HTERT RPE-1 (cell line): Measurements from ENCODE around the gene MIF.
"Not testable (repeated sequence)": the region's sequence is repeated elsewhere in the genome, so short reads cannot be mapped to it uniquely, and the experiment has no call there.

Experiments used
- in situ Hi-C: fragments of 300-500 bp; cut with MboI; formaldehyde crosslinking; loops from 4 replicates; pipeline ENCODE4 v1.14.3; 2020; ENCODE audit warnings: low sequenced_read_pairs

Gene MIF

GRCh38 chr22:23900227-23900626 lies 6.0 kb downstream of the MIF start:
- in situ Hi-C loops, result not testable (repeated sequence)

- in situ Hi-C loops, result no loop called here
Measured at GRCh38 chr22:23901600-23901999, 7.4 kb downstream of the MIF start.

DNA sequence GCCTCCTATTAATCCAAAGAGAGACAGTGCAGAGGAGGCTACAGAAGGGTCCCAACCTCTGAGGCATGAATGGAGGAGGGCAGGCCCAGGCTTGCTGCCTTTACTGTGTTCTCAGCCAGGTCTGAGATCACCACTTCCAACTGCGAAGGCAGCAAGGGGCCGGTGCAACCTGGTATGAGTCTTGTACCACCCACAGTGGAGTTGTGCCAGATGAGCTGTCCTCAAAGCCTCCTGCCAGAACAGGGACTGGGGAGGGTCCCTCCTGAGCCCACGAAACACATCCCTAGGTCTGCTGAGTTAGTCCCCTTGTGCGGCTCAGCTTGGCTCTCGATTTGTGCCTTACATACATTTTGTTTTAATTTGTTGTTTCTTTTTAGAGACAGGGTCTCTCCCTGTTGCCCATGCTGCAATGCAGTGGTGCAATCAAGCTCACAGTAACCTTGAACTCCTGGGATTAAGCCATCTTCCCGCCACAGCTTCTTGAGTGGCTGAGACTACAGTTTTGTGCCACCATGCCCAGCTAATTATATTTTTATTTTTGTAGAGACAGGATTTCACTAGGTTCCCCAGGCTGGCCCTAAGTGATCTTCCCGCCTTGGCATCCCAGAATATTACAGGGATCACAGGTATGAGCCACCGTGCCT lies 9.3 kb downstream of the MIF start:
- in situ Hi-C loops, result no loop called here

- in situ Hi-C loops, result no loop called here
Measured at GRCh38 chr22:23904573-23905254, 10.5 kb downstream of the MIF start.

DNA sequence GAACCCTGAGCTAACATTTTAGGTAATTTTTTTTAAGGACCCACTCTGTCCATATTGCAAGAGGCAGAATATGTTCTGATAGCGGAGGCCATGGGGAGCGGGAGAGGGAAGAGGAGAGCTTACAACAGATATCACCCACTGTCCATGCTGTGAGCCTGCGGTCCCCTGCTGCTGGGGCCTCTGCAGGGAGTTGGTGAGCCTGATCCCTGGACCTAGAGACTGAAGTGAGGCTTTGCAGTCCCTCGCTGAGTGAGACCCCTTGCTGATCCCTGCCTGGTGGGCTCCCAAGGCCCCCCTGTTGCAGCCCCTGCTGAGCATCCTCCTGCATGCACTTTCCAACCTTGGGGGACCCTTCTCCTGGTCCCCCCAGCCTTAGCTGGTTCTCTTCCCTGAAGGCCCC lies 12.5 kb downstream of the MIF start:
- in situ Hi-C loops, result no loop called here

DNA sequence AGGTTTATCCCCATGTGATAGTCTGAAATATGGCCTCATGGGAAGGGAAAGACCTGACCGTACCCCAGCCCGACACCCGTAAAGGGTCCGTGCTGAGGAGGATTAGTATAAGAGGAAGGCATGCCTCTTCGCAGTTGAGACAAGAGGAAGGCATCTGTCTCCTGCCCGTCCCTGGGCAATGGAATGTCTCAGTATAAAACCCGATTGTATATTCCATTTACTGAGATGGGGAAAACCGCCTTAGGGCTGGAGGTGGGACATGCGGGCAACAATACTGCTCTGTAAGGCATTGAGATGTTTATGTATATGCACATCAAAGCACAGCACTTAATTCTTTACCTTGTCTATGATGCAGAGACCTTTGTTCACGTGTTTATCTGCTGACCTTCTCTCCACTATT lies 13.2 kb downstream of the MIF start:
- in situ Hi-C loops, result not testable (repeated sequence)

- in situ Hi-C loops, result no loop called here
Measured at GRCh38 chr22:23908587-23909205, 14.5 kb downstream of the MIF start.

GRCh38 chr22:23909296-23909898 lies 15.2 kb downstream of the MIF start:
- in situ Hi-C loops, result no loop called here

DNA sequence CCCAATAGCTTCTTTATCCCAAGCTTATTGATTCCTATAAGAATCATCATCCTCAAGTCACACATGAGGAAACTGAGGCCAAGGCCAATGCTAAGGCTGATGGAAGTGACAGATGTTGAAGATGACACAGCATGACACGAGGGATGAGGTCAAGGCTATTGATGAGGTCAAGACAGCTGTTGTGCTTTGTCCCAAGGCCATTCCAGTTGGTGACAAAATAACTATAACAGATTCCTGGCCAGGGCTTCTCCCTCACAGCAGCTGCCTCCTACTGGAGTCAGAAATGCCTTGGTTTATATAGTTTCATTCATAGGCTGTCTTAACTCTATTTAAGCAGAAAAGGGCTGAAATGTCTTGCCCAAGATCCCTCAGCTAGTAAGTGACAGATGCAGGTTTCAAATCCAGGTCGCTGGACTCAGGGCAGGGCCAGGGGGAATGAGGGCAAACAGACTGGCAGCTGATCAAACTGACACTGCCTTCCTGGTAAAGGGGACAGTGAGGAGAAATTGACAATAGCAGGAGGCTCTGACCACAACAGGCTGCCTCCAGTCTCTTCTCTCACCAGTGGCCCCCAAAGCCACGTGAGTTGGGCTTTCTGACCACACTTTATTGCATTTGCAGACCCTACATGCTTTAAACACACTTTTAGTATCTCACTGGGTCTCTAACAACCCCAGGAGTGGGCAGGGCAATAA lies 16.5 kb downstream of the MIF start:
- in situ Hi-C loops, result no loop called here

- in situ Hi-C loops, result no loop called here
Measured at GRCh38 chr22:23911318-23911980, 17.3 kb downstream of the MIF start.

DNA sequence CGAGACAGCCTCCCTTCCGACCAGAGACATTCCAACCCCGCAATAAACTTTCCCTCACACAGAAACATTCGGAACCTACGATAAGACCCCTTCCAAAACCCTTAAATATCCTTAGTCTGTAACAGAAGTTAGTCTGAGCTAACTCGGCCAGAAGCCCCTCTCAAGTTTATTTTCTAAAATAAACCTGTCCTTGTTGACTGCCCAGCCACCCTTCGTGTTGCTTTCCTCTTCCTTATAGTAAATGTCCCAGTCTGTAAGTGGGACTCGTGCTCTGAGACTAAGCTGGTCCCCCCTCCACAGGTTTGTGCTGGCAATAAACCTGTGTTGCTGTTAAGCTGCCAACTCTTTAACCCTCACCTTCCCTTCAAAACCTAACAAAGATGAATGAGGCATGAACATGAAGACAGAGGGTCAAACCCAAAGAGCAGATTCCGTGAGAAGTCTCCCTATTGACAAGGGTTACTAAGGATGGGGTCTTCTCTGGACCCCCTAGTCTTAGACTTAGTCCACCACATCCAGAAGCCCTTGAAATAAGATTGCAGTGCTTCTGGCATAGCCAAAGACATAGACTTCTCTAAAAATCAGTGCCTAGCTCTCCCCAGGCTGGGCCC lies 18.2 kb downstream of the MIF start:
- in situ Hi-C loops, result no loop called here

GRCh38 chr22:23913306-23913660 lies 19.1 kb downstream of the MIF start:
- in situ Hi-C loops, result no loop called here

DNA sequence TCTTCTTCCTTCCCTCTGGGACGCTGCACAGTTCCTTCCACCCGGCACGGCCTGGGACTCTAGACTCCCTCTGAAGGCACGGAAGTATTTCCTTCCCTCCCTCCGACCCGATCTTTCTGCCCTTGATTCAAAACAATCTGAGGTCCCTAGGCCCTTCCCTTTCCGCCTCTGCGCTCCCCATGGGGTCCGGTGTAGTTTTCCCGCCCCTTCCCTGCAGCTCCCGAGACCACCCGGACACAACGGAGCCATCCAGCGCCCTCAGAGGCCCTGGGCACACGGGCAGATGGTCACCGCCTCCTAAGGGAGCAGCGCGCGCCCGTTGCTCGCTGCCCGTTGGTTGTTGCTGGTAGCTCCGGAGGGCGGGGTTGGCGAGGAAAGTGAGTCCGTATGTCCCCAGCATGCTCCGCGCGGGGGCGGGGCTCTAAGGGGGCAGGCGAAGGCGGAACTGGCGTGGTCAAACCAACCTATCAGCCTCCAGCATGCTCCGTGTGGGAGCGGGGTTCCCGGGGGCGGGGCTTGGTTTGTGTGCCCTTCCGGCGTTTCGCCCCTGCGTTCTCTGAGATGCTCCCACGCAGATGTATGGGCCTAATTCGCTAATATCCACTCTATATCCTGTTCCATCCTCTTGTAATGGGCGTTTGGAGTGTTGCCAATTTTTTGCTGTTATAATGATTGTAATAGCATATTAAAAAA lies 19.6 kb downstream of the MIF start:
- in situ Hi-C loops, result no loop called here

DNA sequence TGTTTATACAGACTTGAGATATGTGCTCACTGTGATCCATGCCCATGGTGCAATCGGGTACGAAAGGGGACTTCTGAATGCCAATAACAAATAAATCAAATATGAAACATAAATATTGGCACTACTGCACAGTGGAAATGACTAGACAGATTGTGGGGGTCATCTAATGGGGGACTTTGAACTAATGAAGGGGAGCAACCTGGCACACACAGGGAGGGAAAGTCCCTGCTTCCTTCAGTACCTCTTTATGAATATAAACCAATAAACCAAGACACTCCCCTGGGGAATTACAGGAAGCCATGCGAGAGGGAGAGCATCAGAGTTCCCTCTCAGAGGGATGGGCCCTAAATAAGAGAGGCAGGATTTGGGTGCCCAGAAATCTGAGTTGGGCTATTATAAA lies 21.1 kb downstream of the MIF start:
- in situ Hi-C loops, result no loop called here

DNA sequence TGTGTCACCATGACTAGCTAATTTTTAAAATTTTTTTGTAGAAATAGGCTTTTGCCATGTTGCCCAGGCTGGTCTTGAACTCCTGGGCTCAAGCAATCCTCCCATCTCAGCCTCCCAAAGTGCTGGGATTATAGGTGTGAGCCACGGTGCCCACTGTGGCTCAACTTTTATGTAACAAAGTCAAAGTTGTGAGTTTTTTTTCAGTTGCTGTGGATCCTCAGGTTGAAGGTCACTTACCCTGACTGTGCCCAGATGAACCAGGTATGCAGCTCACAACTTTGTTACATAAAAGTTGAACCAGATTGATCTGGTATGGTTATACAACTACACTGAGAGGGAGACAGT lies 26.1 kb downstream of the MIF start:
- in situ Hi-C loops, result not testable (repeated sequence)

- in situ Hi-C loops, result not testable (repeated sequence)
Measured at GRCh38 chr22:23921586-23922201, 27.5 kb downstream of the MIF start.

DNA sequence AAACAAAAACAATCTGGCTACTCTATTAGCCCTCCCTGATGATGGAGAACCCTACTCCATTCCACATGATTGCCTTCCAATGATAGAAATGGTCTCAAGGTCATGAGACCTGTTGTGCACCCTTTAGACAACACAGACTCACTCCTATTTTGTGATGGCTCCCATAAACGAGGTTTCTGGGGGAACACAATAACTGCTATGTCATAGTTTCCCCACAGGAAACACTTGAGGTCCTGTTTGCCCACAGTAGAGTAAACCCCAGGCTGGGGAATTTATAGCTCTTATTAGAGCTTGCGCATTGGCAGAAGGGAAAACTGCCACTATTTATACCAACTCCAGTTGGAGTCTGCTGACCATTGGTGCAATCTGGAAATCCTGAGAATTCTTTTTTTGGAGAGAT lies 28.7 kb downstream of the MIF start:
- in situ Hi-C loops, result no loop called here

GRCh38 chr22:23925020-23925606 lies 30.9 kb downstream of the MIF start:
- in situ Hi-C loops, result no loop called here

DNA sequence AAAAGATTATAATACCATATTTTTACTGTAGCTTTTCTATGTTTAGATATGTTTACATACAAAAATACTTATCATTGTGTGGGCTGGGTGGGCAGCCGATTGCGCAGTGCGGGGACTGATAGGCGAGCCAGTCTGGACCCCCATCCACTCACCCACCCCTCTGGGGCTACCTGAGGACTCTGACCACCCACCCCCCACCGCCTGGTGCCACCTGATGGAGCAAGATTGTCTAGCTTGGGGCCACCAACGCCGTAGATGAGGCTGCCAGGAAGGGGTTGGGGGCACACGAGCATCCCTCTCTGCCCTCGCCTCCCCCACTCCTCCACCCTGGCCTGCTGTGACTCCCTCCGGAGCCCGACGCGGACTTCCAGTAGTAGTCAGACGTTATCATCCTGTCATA lies 32.4 kb downstream of the MIF start:
- in situ Hi-C loops, result no loop called here
